HCT116 (cell line): ENCODE data around the gene RTN4. TPM values are rescaled to one million over a fixed set of nuclear protein-coding genes. Genes with fewer than 3 reads are reported as not detected.
A peak's percentile ranks its signal among the peaks of the same experiment; 100 is the strongest.

Source experiments
- ATAC-seq: fragments of 200-7000 bp; cut with Tn5 transposase; 2 replicates; pipeline ENCODE4 v1.9.1; 2020; ENCODE audit warnings: mild to moderate bottlenecking, moderate library complexity
- BruUV-seq: library from RNA; stranded (reverse); fragments of 400-500 nt; replicated peaks from 2 replicates; lab custom pipeline; 2021; lab: Mats Ljungman, UMichigan
- CTCF ChIA-PET: fragments of 300-600 bp; sonication (Branson Sonifier 250); formaldehyde crosslinking; loops from one replicate; lab custom pipeline; 2021; ENCODE audit warnings: antibody characterized with exemption; lab: Charles Lee
- POLR2A ChIA-PET: fragments of 300-600, 350-600 bp; sonication (Branson Sonifier 250); formaldehyde crosslinking; loops from one replicate; lab custom pipeline; 2021; ENCODE audit warnings: antibody characterized with exemption; lab: Charles Lee
- RAD21 ChIA-PET, 2 experiments: fragments of 300-600 bp; sonication (Branson Sonifier 250); formaldehyde crosslinking; loops; one replicate each; lab custom pipeline; 2023; ENCODE audit warnings: low total read pairs in 2 of 2; ENCODE audit not compliant: uncharacterized antibody in 2 of 2, unreplicated experiment in 2 of 2, low non-redundant PET in 1 of 2; lab: Charles Lee
- DNase-seq: peaks from one replicate; pipeline ENCODE4 v3.0.0-alpha.2; 2010; ENCODE audit warnings: low read depth, low spot score
- H2AFZ ChIP-seq: fragments of 200-600 bp; shearing (Covaris generic), sonication (generic); 2 replicates; pipeline ENCODE4 v1.6.1; 2017; ENCODE audit warnings: low read depth, mixed run types, mixed read lengths, antibody characterized with exemption, low read length; ENCODE audit not compliant: poor library complexity, severe bottlenecking
- H3K27ac ChIP-seq: 2 replicates; pipeline ENCODE4 v1.5.1; 2012; ENCODE audit warnings: low read depth, low read length
- H3K27me3 ChIP-seq: fragments of 200-600 bp; sonication (generic); 2 replicates; pipeline ENCODE4 v1.6.1; 2016; ENCODE audit warnings: mixed run types, low read length, mixed read lengths; ENCODE audit not compliant: insufficient read depth
- H3K36me3 ChIP-seq, 2 experiments: fragments of 200-500 bp in 1 of 2; fragments of 200-600 bp in 1 of 2; sonication (Bioruptor generic) in 1 of 2; sonication (generic) in 1 of 2; 2 replicates each; pipeline versions ENCODE4 v1.5.1 to v1.6.1; 2014 to 2016; ENCODE audit warnings: low read length in 2 of 2, inconsistent platforms in 1 of 2, mixed read lengths in 1 of 2, mixed run types in 1 of 2; ENCODE audit not compliant: insufficient read depth in 2 of 2, control insufficient read depth in 1 of 2
- H3K4me1 ChIP-seq, 2 experiments: fragments of 200-600 bp in 1 of 2; sonication (generic) in 1 of 2; 2 replicates each; pipeline versions ENCODE4 v1.5.1 to v1.6.1; 2012 to 2017; ENCODE audit warnings: low read length in 2 of 2, inconsistent platforms in 1 of 2, mild to moderate bottlenecking in 1 of 2, mixed read lengths in 1 of 2, mixed run types in 1 of 2, moderate library complexity in 1 of 2; ENCODE audit not compliant: insufficient read depth in 2 of 2, control insufficient read depth in 1 of 2
- H3K4me2 ChIP-seq: fragments of 200-600 bp; sonication (generic); 2 replicates; pipeline ENCODE4 v1.6.1; 2017; ENCODE audit warnings: mixed run types, low read length, mixed read lengths
- H3K4me3 ChIP-seq, 2 experiments: fragments of 200-600 bp in 1 of 2; sonication (generic) in 1 of 2; replicated peaks in 1 of 2; 2 replicates each; pipeline ENCODE4 v1.5.1; 2011 to 2016; ENCODE audit warnings: low read length in 2 of 2, control low read depth in 1 of 2, low read depth in 1 of 2, mild to moderate bottlenecking in 1 of 2, mixed read lengths in 1 of 2, mixed run types in 1 of 2
- H3K79me2 ChIP-seq: fragments of 200-600 bp; sonication (generic); 2 replicates; pipeline ENCODE4 v1.6.1; 2017; ENCODE audit warnings: mild to moderate bottlenecking, mixed run types, low read length, moderate library complexity, mixed read lengths; ENCODE audit not compliant: insufficient read depth
- H3K9ac ChIP-seq: fragments of 200-600 bp; sonication (generic); 2 replicates; pipeline ENCODE4 v1.6.1; 2016; ENCODE audit warnings: low read length, mixed read lengths
- H3K9me2 ChIP-seq: fragments of 200-600 bp; sonication (generic), shearing (Covaris generic); 2 replicates; pipeline ENCODE4 v1.6.1; 2017; ENCODE audit warnings: mixed run types, mild to moderate bottlenecking, moderate library complexity; ENCODE audit not compliant: insufficient read depth
- H3K9me3 ChIP-seq, 2 experiments: fragments of 200-500 bp in 1 of 2; fragments of 200-600 bp in 1 of 2; sonication (Bioruptor generic) in 1 of 2; sonication (generic) in 1 of 2; 2 replicates each; pipeline ENCODE4 v1.6.1; 2014 to 2017; ENCODE audit warnings: low read length in 2 of 2, mixed read lengths in 2 of 2, inconsistent platforms in 1 of 2, low read depth in 1 of 2, mild to moderate bottlenecking in 1 of 2, mixed run types in 1 of 2, moderate library complexity in 1 of 2; ENCODE audit not compliant: control insufficient read depth in 1 of 2, insufficient read depth in 1 of 2
- H4K20me1 ChIP-seq: fragments of 200-600 bp; sonication (generic), shearing (Covaris generic); 2 replicates; pipeline ENCODE4 v1.6.1; 2017; ENCODE audit warnings: mixed run types, mild to moderate bottlenecking, moderate library complexity; ENCODE audit not compliant: insufficient read depth
- CBX3 ChIP-seq: IDR thresholded peaks from 2 replicates; pipeline ENCODE4 v1.6.1; 2012; ENCODE audit warnings: low read depth
- EZH2 ChIP-seq: fragments of 200-600 bp; sonication (generic); IDR thresholded peaks from 2 replicates; pipeline ENCODE4 v1.6.1; 2017; ENCODE audit warnings: antibody characterized with exemption, mixed run types
- EZH2phosphoT487 ChIP-seq: fragments of 200-600 bp; IDR thresholded peaks from 2 replicates; pipeline ENCODE4 v1.6.1; 2018; ENCODE audit warnings: antibody characterized with exemption, borderline replicate concordance
- FOSL1 ChIP-seq: IDR thresholded peaks from 2 replicates; pipeline ENCODE4 v1.6.1; 2012; ENCODE audit warnings: low read depth
- JUND ChIP-seq: IDR thresholded peaks from 2 replicates; pipeline ENCODE4 v1.6.1; 2012
- POLR2A ChIP-seq: IDR thresholded peaks from 2 replicates; pipeline ENCODE4 v1.7.0; 2011; ENCODE audit warnings: borderline replicate concordance; ENCODE audit not compliant: insufficient read depth, insufficient read length; ENCODE audit errors: extremely low read depth
- RAD21 ChIP-seq: IDR thresholded peaks from 2 replicates; pipeline ENCODE4 v1.6.1; 2012; ENCODE audit warnings: low read depth, mild to moderate bottlenecking
- SIN3A ChIP-seq: IDR thresholded peaks from 2 replicates; pipeline ENCODE4 v1.6.1; 2012; ENCODE audit warnings: low read depth
- SRF ChIP-seq: IDR thresholded peaks from 2 replicates; pipeline ENCODE4 v1.6.1; 2012; ENCODE audit warnings: low read depth
- ZFX ChIP-seq: fragments of 450-650 bp; IDR thresholded peaks from 2 replicates; pipeline ENCODE4 v1.6.1; 2017
- intact Hi-C: fragments of 100-400 bp; cut with micrococcal nuclease; formaldehyde crosslinking; loops from 2 replicates; pipeline ENCODE4 v1.10.0; 2022
- total RNA-seq: library from RNA; stranded (reverse); gene quantifications from one replicate; pipeline ENCODE4 v1.2.1, GENCODE V29; 2021; ENCODE audit not compliant: unreplicated experiment
- TF ChIP-seq, protein P1 (sequence below): IDR thresholded peaks from 2 replicates; pipeline ENCODE4 v1.6.1; 2012
- TF ChIP-seq, protein P2 (sequence below): IDR thresholded peaks from 2 replicates; pipeline ENCODE4 v1.6.1; 2012; ENCODE audit warnings: low read depth
- TF ChIP-seq, protein P3 (sequence below): IDR thresholded peaks from 2 replicates; pipeline ENCODE4 v1.6.1; 2012
- TF ChIP-seq, protein P4 (sequence below): IDR thresholded peaks from 2 replicates; pipeline ENCODE4 v1.6.1; 2011; ENCODE audit warnings: mild to moderate bottlenecking, low read length, moderate library complexity; ENCODE audit not compliant: insufficient replicate concordance; ENCODE audit errors: extremely low read depth

The RTN4 gene
- total RNA-seq, 1 experiment from 2014 or later = 221 TPM

DNA sequence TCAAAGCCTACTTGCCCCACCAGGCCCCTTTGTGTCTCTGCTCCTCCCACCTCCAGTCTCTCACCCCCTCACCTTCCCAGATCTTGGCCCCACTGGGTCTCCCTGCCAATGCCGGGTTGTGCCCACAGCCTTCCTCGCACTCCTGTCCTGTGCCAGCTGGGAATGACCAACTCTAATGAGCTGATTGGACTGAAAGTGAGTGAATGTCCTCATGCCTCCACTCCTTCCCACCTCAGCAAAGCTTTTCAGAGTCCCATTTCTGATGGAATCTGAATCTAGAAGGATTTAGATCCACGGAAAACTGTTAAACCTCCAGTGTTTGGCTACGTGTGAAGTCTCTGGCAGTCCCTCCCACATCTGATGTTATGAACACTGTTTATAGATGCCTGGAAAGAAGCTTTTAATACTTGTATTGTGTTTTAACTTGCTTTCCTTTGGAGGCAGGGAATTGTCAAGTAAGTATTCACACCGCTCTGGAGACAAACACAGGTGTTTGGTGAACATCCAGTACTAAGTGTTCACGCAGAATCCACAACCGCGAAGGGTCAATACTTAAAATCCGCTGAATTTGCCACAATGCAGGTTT, 103.9 kb downstream of the RTN4 start:
- H3K27me3 ChIP-seq = no peaks in the 10 kb centered on the region
- H2AFZ ChIP-seq = no peak overlapping the region
- BruUV-seq = no TSS peak
- H3K36me3 ChIP-seq = no peaks in the 10 kb centered on the region
- H3K9me3 ChIP-seq = no peaks in the 10 kb centered on the region
- no peak overlapping the region for H3K4me2 ChIP-seq
- intact Hi-C loops = no loop called here
- H3K27ac ChIP-seq = no peak overlapping the region
- DNase-seq (no peak), ATAC-seq (no peak)
- peaks cover 0 to 11% of the 10 kb centered on the region in 2 experiments; a peak in 2 of 4 replicates for H3K4me1 ChIP-seq
- ChIA-PET CTCF (no interaction called here), RAD21 (no interaction called here), POLR2A (no interaction called here)
- H3K79me2 ChIP-seq = no peaks in the 10 kb centered on the region
- no peaks in the 10 kb centered on the region for H3K9me2 ChIP-seq
- H3K9ac ChIP-seq = no peak overlapping the region
- H3K4me3 ChIP-seq = no peak overlapping the region
- no peaks in the 10 kb centered on the region for H4K20me1 ChIP-seq
- no peak for TF ChIP-seq ZFX
- TF ChIP-seq SIN3A = no peak
- no peak for TF ChIP-seq CBX3
- no peak for TF ChIP-seq EZH2phosphoT487

DNA sequence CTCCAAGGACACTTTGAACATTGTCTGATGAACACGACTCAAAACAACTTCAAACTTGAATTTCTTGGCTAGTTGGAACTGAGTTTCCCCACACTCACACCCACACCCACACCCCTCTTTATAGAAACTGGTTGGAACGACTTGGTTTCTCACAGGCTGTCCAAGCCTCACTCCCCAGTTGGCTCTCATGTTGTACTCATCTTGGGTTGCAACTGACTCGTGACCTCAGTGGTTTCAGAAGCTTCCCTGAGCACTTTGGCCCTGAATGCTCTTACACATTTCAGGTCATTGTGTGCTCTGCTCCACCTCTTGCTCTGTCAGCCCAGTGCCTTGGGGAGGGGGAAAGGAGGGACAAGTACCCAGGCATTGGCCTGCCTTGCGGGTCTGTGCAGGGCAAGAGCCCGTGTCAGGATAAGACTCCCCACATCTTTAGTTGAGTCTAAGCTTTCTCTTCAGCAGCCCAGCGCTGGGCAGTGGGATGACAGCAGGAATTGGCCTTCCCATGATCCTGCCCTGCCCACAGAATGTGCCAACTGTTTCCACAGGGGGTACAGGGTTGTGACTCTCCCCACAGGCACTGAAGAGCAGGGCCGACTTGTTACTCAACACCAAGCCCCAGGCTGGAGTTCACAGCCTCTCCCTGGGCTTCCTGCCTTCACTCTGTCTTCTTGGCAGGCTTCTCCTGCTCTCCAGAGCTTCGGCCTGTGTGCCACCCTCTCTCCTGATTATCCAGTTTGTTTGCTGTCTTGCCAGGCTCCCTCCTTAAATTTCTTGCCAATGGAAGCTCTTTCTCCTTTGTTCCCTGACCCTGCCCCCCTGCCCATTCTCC, 104.6 kb downstream of the RTN4 start:
- DNase-seq = no peak
- Histone ChIP-seq H3K9me3 (no peaks in the 10 kb centered on the region), H4K20me1 (no peaks in the 10 kb centered on the region), H3K27me3 (no peaks in the 10 kb centered on the region), H2AFZ (no peak overlapping the region), H3K4me3 (no peak overlapping the region), H3K9ac (no peak overlapping the region), H3K36me3 (no peaks in the 10 kb centered on the region), H3K79me2 (no peaks in the 10 kb centered on the region), H3K4me2 (peak overlapping the region; percentile 19; the same call in 1 of the 2 replicates), H3K9me2 (no peaks in the 10 kb centered on the region), H3K27ac (no peak overlapping the region), H3K4me1 (peaks cover 0 to 11% of the 10 kb centered on the region in 2 experiments; a peak in 2 of 4 replicates)
- CTCF ChIA-PET = interaction anchor here (0.6 kb wide), 1 partner anchor 15 kb away, joined by 4 read pairs; no protein-coding TSS in a partner anchor
- RAD21 ChIA-PET = no interaction called here
- POLR2A ChIA-PET = no interaction called here
- no TSS peak for BruUV-seq
- ATAC-seq = 0 out of 2 replicates have a peak, but pooled peaks have one; percentile 27
- intact Hi-C loops = no loop called here
- TF ChIP-seq RAD21 (no peak), SIN3A (no peak), EZH2 (no peak), SRF (no peak), EZH2phosphoT487 (no peak), JUND (no peak), POLR2A (no peak), FOSL1 (no peak)
- TF ChIP-seq, protein P1, sequence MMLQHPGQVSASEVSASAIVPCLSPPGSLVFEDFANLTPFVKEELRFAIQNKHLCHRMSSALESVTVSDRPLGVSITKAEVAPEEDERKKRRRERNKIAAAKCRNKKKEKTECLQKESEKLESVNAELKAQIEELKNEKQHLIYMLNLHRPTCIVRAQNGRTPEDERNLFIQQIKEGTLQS = no peak
- TF ChIP-seq, protein P2, sequence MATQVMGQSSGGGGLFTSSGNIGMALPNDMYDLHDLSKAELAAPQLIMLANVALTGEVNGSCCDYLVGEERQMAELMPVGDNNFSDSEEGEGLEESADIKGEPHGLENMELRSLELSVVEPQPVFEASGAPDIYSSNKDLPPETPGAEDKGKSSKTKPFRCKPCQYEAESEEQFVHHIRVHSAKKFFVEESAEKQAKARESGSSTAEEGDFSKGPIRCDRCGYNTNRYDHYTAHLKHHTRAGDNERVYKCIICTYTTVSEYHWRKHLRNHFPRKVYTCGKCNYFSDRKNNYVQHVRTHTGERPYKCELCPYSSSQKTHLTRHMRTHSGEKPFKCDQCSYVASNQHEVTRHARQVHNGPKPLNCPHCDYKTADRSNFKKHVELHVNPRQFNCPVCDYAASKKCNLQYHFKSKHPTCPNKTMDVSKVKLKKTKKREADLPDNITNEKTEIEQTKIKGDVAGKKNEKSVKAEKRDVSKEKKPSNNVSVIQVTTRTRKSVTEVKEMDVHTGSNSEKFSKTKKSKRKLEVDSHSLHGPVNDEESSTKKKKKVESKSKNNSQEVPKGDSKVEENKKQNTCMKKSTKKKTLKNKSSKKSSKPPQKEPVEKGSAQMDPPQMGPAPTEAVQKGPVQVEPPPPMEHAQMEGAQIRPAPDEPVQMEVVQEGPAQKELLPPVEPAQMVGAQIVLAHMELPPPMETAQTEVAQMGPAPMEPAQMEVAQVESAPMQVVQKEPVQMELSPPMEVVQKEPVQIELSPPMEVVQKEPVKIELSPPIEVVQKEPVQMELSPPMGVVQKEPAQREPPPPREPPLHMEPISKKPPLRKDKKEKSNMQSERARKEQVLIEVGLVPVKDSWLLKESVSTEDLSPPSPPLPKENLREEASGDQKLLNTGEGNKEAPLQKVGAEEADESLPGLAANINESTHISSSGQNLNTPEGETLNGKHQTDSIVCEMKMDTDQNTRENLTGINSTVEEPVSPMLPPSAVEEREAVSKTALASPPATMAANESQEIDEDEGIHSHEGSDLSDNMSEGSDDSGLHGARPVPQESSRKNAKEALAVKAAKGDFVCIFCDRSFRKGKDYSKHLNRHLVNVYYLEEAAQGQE = no peak
- TF ChIP-seq, protein P3, sequence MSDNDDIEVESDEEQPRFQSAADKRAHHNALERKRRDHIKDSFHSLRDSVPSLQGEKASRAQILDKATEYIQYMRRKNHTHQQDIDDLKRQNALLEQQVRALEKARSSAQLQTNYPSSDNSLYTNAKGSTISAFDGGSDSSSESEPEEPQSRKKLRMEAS = no peak
- TF ChIP-seq, protein P4, sequence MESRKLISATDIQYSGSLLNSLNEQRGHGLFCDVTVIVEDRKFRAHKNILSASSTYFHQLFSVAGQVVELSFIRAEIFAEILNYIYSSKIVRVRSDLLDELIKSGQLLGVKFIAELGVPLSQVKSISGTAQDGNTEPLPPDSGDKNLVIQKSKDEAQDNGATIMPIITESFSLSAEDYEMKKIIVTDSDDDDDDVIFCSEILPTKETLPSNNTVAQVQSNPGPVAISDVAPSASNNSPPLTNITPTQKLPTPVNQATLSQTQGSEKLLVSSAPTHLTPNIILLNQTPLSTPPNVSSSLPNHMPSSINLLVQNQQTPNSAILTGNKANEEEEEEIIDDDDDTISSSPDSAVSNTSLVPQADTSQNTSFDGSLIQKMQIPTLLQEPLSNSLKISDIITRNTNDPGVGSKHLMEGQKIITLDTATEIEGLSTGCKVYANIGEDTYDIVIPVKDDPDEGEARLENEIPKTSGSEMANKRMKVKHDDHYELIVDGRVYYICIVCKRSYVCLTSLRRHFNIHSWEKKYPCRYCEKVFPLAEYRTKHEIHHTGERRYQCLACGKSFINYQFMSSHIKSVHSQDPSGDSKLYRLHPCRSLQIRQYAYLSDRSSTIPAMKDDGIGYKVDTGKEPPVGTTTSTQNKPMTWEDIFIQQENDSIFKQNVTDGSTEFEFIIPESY = no peak
